Right ventricle myocardium superior (tissue), 1 donor: Measurements from ENCODE around the gene FAM217B. TPM values are rescaled to one million over a fixed set of nuclear protein-coding genes. Genes with fewer than 3 reads are reported as not detected.

Experiments used
- ATAC-seq: fragments of 200-7000 bp; cut with Tn5 transposase; one replicate; pipeline ENCODE4 v1.9.1; 2020; ENCODE audit warnings: mild to moderate bottlenecking; ENCODE audit not compliant: poor library complexity
- DNase-seq: peaks from one replicate; pipeline ENCODE4 v3.0.0-alpha.2; 2020
- intact Hi-C: fragments of 100-400 bp; cut with DNase I; formaldehyde crosslinking; loops from one replicate; pipeline ENCODE4 v1.11.2; 2022
- long read RNA-seq: library from polyadenylated mRNA; unstranded; transcript quantifications from one replicate; pipeline ENCODE4 v2.0.0, GENCODE V29; 2021
- total RNA-seq: library from RNA; stranded (reverse); fragmentation: NEBNext Ultra II Directional; extraction: Animal tissue kit (Norgen Biotek cat#: 25700); gene quantifications from one replicate; pipeline ENCODE4 v1.2.1, GENCODE V29; 2021
- donor health status: DM: no; HTN: yes; CAD: no; lungs with severe emphysema.

Gene FAM217B
- 37.9 TPM for total RNA-seq
- long read RNA-seq, full-length matches to known transcripts = 24 of 29 reads
- long read RNA-seq, partial matches to known transcripts = 2 of 29 reads
- long read RNA-seq, other reads (novel, unspliced or antisense) = 3 of 29 reads

- ATAC-seq = peak; percentile 95
- intact Hi-C loops = loop anchor here (10.0 kb wide), 1 partner anchor 94 kb away; no protein-coding TSS in a partner anchor
- DNase-seq = peak; percentile 99
These were observed at the start of gene FAM217B, which contains the start of gene PPP1R3D for GRCh38 chr20:59940129-59940955. Gene FAM217B (plus strand): TSS chr20:59940389. CDS start chr20:59943944, 3,555 bp downstream. Gene PPP1R3D (minus strand): TSS chr20:59940305. CDS start chr20:59939931, 374 bp downstream.

GRCh38 chr20:59891581-59891980 lies 48.6 kb upstream of the FAM217B start:
- no peak for ATAC-seq
- DNase-seq = no peak
- intact Hi-C loops = no loop called here

GRCh38 chr20:59895908-59896307 lies 44.3 kb upstream of the FAM217B start:
- ATAC-seq (peak; percentile 74), DNase-seq (no peak)
- intact Hi-C loops = no loop called here

DNA sequence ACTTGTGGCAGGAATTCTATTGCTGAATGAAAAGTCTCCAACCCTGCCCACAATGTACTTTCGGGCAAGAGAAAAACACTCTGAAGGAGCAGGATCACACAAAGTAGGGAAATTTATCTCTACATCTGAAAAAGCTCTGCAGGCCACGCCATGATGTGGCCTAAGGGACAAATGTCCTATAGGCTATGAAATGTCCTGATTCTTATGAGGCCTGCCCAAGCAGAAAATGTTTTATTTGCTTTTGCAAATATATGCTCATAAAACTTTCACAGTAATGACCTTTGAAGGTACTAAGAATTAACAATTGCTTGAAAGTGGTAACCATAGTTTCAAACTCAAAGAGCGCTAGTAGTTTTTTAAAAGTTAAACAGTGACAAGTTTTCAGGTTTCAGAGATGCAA lies 37.7 kb upstream of the FAM217B start:
- DNase-seq = no peak
- intact Hi-C loops = no loop called here
- ATAC-seq = no peak

- intact Hi-C loops = no loop called here
- ATAC-seq (no peak), DNase-seq (no peak)
These were observed 36.6 kb upstream of the FAM217B start for GRCh38 chr20:59903621-59904020.

DNA sequence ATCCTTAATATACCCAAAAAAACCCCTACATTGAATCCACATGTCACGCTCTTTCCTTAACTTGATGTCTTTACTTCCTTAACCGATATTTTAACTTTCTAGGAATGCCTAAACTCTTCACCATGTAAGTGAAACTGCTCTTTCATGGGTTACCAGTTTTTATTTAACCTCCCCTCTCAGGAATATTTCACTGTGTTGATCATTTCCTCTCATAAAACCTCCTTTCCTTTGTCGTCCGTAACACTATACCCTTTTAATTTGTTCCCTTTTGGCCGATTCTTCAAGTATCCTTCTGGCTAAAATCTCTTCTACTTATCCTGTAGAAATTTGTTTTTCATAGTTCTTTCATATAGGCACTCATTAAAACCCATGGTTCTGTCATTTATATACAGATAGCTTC lies 31.3 kb upstream of the FAM217B start:
- intact Hi-C loops = no loop called here
- DNase-seq (no peak), ATAC-seq (no peak)

- ATAC-seq (no peak), DNase-seq (no peak)
- intact Hi-C loops = no loop called here
These were observed 29.1 kb upstream of the FAM217B start for GRCh38 chr20:59911041-59911440.

DNA sequence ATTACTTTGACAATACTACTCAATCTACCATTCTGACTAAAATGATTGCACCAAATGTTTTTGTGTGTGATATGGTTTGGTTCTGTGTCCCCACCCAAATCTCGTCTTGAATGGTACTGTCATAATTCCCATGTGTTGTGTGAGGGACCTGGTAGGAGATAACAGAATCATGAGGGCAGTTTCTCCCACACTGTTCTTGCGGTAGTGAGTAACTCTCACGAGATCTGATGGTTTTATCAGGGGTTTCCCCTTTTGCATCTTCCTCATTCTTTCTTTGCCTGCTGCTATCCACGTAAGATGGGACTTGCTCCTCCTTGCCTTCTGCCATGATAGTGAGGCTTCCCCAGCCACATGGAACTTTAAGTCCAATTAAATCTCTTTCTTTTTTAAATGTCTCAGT lies 27.6 kb upstream of the FAM217B start:
- intact Hi-C loops = no loop called here
- DNase-seq = no peak
- no peak for ATAC-seq

DNA sequence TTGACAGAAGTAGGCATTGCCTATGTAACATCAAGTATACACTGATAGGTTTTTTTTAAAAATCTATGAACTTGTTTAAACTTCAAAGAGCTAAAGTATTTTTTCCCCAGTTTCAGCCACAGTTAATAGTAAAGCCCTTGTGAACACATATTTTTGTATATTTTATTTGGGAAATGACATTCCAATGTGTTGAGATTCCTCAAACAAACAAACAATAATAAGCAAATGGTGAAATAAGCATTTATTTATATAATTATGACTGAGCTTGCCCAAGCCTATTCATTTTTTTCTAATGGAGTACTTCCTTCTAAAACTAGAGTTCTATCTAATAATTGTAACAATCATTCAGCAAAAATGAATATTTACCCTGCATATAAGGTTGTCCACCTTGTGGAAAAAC lies 19.2 kb upstream of the FAM217B start:
- no peak for DNase-seq
- intact Hi-C loops = no loop called here
- ATAC-seq = no peak

DNA sequence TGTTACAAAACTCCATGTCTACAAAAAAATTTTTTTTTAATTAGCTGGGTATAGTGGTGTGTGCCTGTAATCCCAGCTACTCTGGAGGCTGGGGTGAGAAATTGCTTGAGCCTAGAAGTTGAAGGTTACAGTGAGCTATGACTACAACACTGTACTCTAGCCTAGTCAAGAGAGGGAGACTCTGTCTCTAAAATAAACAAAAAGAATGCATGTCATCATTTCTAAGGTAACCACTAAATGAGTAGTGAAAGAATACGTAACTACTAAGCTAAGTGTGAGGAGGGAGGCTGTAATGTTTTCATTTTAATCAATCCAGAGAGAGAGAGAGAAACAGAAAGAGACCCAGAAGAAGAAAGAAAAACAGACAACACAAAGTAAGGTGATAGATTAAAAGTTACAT lies 16.7 kb upstream of the FAM217B start:
- ATAC-seq = no peak
- intact Hi-C loops = no loop called here
- DNase-seq = no peak

DNA sequence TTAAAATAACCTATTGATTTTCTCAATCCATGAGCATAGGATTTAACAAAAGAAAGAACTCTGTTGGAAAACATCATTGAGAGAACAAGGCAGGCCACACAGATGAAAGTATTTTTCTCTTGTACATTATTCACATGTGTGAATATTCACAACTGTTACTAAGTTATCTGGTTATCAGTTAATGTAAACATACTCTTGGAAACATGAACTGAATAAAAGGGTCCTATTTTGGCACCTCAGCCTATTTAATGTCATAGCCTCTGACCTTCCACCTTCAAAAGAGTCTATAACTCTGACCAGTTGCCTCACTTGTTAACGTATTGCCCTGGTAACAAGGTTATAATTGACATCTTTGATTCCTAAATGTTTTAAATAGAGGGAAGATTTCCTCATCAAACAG lies 14.8 kb upstream of the FAM217B start:
- DNase-seq (no peak), ATAC-seq (no peak)
- intact Hi-C loops = no loop called here

DNA sequence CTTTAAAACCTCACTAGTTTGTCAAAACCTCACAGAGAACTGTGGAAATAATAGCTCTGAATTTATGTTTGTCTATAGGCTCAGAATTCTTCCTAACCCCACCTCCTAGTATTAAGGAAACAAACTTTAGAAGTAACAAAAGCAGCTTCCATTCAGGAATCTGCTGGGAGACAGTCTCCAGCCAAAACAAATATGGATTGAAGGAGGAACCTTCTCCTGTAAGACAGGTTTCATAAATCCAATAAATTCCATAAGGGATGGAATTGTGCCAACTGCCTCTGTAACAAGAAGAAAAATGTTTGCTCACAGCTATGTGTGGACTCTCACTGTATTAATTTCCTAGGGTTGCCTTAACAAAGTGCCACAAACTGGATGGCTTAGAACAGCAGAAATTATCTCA lies 14.3 kb upstream of the FAM217B start:
- DNase-seq (no peak), ATAC-seq (no peak)
- intact Hi-C loops = no loop called here

DNA sequence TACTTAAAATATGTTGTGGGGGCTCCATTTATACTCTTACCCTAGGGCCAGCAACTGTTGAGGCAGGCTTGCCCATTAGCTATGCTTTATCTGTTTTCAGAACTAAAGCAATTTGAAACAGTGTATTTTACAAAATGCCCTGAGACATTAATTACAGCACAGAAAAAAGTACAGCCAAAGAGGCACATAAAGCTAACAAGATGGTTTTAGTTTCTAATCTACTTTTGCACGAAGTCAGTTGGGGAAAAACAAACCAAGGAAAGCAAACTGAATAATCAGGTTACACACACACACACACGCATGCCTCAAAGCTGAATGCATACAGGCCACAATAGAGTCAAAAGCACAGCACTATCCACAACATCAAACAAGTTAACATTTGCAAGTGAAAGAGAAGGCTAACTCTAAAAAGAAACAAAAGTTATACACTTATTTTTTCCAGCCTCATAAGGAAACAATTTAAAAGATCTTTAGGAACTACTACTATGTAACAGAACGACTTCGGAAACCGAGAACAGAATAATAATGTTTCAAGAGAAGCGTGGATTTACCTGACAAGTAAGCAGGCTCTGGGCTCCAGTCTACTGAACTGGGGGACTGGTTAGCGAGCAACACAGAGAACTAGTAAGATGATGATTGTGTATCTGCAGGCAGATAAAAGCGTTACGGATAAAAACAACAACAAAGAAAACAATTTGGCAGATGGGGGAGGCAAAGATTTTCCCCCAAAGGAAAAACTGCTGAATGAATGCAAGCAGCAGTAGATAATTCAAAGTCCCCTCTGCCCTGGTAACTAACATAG lies 8.5 kb upstream of the FAM217B start:
- intact Hi-C loops = no loop called here
- DNase-seq (no peak), ATAC-seq (no peak)

- ATAC-seq (no peak), DNase-seq (peak; percentile 46)
- intact Hi-C loops = no loop called here
These were observed 7.4 kb upstream of the FAM217B start for GRCh38 chr20:59932616-59933295.

GRCh38 chr20:59933296-59933848 lies 6.8 kb upstream of the FAM217B start, which contains the start of gene SYCP2:
Gene SYCP2 (minus strand): TSS chr20:59933637. CDS start chr20:59922413, 11,224 bp downstream.
- intact Hi-C loops = no loop called here
- DNase-seq (peak; percentile 77), ATAC-seq (peak; percentile 81)

- intact Hi-C loops = no loop called here
- DNase-seq = peak; percentile 90
- peak; percentile 91 for ATAC-seq
These were observed 6.2 kb upstream of the FAM217B start for GRCh38 chr20:59933849-59934585.

DNA sequence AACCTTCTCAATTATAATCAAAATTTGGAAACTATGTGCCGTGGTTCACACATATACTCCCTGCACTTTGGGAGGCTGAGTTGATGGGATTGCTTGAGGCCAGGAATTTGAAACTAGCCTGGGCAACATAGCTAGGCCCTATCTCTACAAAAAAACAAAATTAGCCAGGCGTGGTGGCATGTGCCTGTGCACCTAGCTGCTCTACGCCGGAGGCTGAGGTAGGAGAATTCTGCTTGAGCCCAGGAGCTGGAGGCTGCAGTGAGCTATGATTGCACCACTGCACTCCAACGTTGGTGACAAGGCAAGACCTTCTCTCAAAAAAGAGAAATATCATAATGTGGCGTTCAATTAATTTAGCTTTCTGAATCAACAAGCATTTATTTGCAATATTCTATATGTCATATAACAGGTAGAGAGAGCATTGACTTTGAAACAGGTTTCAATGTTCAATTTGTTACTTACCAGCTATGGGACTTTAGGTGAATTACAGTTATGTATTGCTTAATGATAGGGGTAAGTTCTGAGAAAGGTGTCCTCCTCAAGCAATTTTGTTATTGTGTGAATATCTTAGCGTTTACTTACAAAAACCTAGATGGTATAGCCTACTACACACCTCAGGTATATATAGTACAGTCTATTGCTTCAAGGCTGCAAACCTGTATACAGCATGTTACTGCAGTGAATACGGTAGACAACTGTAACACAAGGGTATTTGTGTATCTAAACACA lies 4.6 kb upstream of the FAM217B start:
- DNase-seq = no peak
- intact Hi-C loops = no loop called here

More for the DNA sequence above, 4.6 kb upstream of the FAM217B start:
- ATAC-seq = no peak
